Esophagus squamous epithelium (tissue), 5 donors: Measurements from ENCODE around the gene GPR156. TPM values are rescaled to one million over a fixed set of nuclear protein-coding genes. Genes with fewer than 3 reads are reported as not detected.

Experiments
- DNase-seq: peaks from one replicate; lab custom pipeline; 2025; lab: John Stamatoyannopoulos, UW
- H3K27ac ChIP-seq, 4 donors: fragments of 200-600 bp; sonication (generic); one replicate each; pipeline ENCODE4 v1.5.1; 2016 to 2019; ENCODE audit warnings: mild to moderate bottlenecking in 1 of 4
- H3K27me3 ChIP-seq, 4 donors: fragments of 200-600 bp; sonication (generic); 1 replicate in 3 of 4; 2 replicates in 1 of 4; pipeline versions ENCODE4 v1.5.1 to v1.6.0; 2017 to 2021; ENCODE audit warnings: antibody characterized with exemption in 1 of 4
- H3K36me3 ChIP-seq, 3 donors: fragments of 200-600 bp; sonication (generic); one replicate each; pipeline ENCODE4 v1.5.1; 2016 to 2019
- H3K4me1 ChIP-seq, 3 donors: fragments of 200-600 bp; sonication (generic); one replicate each; pipeline ENCODE4 v1.5.1; 2017 to 2019
- H3K4me3 ChIP-seq, 4 donors: fragments of 200-600 bp; sonication (generic); 1 replicate in 3 of 4; 2 replicates in 1 of 4; pipeline ENCODE4 v1.5.1; 2016 to 2019; ENCODE audit warnings: mild to moderate bottlenecking in 2 of 4, moderate library complexity in 1 of 4
- H3K9me3 ChIP-seq, 3 donors: fragments of 200-600 bp; sonication (generic); one replicate each; pipeline ENCODE4 v1.5.1; 2016 to 2019
- POLR2A ChIP-seq, 4 donors: fragments of 450-650 bp; IDR thresholded peaks; one replicate each; pipeline ENCODE4 v1.6.1; 2017; ENCODE audit warnings: antibody characterized with exemption in 4 of 4, mild to moderate bottlenecking in 4 of 4, moderate library complexity in 3 of 4
- WGBS, 2 donors: methylation state at CpG; one replicate each; pipeline ENCODE4 v1.1.5; 2018; 5-methylcytosine and 5-hydroxymethylcytosine counted together
- intact Hi-C: fragments of 100-400 bp; cut with DNase I; formaldehyde crosslinking; loops from one replicate; pipeline ENCODE4 v1.15.0; 2022
- total RNA-seq, 4 donors: library from RNA; depleted of rRNA; stranded (reverse); fragments of >200 nt; gene quantifications; one replicate each; pipeline ENCODE4 v1.1.0, GENCODE V29; 2016
- TF ChIP-seq, protein P1 (sequence below), 6 experiments: fragments of 450-650 bp in 4 of 6; fragments of 200-600 bp in 2 of 6; sonication (generic) in 2 of 6; IDR thresholded peaks; one replicate each; pipeline ENCODE4 v1.5.1; 2016 to 2019; ENCODE audit warnings: antibody characterized with exemption in 6 of 6, mild to moderate bottlenecking in 4 of 6, moderate library complexity in 4 of 6
- donor health status: DM: yes; HTN: yes; CAD: no.

GPR156 gene
- total RNA-seq, 4 donors from 2014 or later, result 0.19 to 0.94 (median 0.57) TPM; not detected in 1

DNA sequence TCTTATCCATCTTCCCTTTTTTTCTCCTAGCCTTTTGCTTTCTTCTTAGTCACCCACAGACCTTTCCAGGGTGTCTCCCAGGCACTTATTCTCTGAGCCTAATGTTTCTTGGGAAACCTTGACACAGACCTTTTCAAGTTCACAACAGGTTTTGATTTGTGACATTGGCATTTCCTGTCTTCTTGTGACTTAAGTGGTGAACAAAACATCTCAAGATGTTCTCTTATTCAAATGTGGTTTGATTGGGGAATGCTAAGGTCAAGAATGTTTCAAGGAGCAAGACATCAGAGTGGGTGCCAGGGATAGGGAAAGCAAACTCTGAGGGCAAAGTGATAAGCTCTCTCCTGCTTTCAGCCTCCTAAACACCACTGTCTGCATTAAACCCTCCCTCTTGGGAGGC, 122.6 kb downstream of the GPR156 start:
- no peaks in the 10 kb centered on the region for H3K9me3 ChIP-seq
- no peak overlapping the region for H3K4me3 ChIP-seq
- DNase-seq, result no peak
- intact Hi-C loops, result no loop called here
- no peaks in the 10 kb centered on the region for H3K27me3 ChIP-seq
- no peaks in the 10 kb centered on the region for H3K36me3 ChIP-seq
- TF ChIP-seq, protein P1, sequence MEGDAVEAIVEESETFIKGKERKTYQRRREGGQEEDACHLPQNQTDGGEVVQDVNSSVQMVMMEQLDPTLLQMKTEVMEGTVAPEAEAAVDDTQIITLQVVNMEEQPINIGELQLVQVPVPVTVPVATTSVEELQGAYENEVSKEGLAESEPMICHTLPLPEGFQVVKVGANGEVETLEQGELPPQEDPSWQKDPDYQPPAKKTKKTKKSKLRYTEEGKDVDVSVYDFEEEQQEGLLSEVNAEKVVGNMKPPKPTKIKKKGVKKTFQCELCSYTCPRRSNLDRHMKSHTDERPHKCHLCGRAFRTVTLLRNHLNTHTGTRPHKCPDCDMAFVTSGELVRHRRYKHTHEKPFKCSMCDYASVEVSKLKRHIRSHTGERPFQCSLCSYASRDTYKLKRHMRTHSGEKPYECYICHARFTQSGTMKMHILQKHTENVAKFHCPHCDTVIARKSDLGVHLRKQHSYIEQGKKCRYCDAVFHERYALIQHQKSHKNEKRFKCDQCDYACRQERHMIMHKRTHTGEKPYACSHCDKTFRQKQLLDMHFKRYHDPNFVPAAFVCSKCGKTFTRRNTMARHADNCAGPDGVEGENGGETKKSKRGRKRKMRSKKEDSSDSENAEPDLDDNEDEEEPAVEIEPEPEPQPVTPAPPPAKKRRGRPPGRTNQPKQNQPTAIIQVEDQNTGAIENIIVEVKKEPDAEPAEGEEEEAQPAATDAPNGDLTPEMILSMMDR (IDR thresholded peaks at IDR 0.05), result no peak
- no peak for TF ChIP-seq POLR2A (IDR thresholded peaks at IDR 0.05)
- H3K4me1 ChIP-seq, result peaks cover 11 to 21% (median 12%) of the 10 kb centered on the region in 3 donors
- no peak overlapping the region for H3K27ac ChIP-seq

DNA sequence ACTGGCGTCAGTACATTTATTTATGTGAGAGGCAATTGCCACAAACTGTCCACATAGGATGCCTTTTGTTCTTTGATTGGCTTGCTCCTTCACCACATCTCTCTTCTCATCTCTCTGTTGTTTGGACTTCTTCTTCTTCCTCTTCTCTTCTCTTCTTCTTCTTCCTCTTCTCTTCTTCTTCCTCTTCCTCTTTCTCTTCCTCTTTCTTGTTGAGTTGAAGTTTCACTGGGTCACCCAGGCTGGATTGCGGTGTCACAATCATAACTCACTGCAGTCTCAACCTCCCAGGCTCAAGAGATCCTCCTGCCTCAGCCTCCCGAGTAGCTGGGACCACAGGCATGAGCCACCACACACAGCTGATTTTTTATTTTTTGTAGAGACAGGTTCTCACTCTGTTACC, 123.1 kb downstream of the GPR156 start:
- H3K9me3 ChIP-seq, result no peaks in the 10 kb centered on the region
- TF ChIP-seq POLR2A (IDR thresholded peaks at IDR 0.05), result no peak
- TF ChIP-seq, protein P1 (IDR thresholded peaks at IDR 0.05), result no peak
- WGBS, 2 donors, result 86 to 90% methylated on average over 3 of the region's 3 CpGs
- no peak overlapping the region for H3K4me3 ChIP-seq
- H3K4me1 ChIP-seq, result peaks cover 11 to 21% (median 12%) of the 10 kb centered on the region in 3 donors
- H3K36me3 ChIP-seq, result no peaks in the 10 kb centered on the region
- no peaks in the 10 kb centered on the region for H3K27me3 ChIP-seq
- H3K27ac ChIP-seq, result no peak overlapping the region
- DNase-seq, result no peak
- intact Hi-C loops, result no loop called here

DNA sequence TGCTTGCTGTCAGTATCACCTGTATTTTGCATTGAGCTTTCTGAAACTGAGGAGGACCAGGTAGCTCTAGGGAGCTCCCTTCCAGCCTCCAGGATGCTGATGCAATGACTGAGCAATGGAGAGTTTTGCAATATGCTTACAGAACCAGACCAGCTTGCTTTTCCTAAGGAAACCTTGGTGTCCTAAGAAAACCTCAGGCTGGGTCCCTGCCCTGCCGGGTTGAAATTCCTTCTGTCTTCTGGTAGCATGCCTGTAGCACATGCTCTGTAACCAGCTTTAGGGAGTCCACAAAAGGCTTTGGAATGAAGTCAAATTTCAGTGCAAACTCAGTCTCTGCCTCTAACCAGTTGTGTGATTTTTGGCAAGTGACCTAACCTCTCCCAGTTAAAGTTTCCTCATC, 125.0 kb downstream of the GPR156 start:
- Histone ChIP-seq H3K36me3 (no peaks in the 10 kb centered on the region), H3K9me3 (peaks cover 0 to 6% (median 5%) of the 10 kb centered on the region in 3 donors), H3K27ac (peak overlapping the region in 3 of 4 donors; percentile 30 to 68 (median 55)), H3K27me3 (no peaks in the 10 kb centered on the region), H3K4me1 (peaks cover 11 to 21% (median 12%) of the 10 kb centered on the region in 3 donors), H3K4me3 (no peak overlapping the region)
- no peak for TF ChIP-seq POLR2A (IDR thresholded peaks at IDR 0.05)
- TF ChIP-seq, protein P1 (IDR thresholded peaks at IDR 0.05), result no peak
- peak; percentile 4 for DNase-seq
- intact Hi-C loops, result no loop called here
- 13% methylated on average over 1 of the region's 1 CpG; no CpG with 5 or more reads in 1 of the 2 donors for WGBS, 2 donors

DNA sequence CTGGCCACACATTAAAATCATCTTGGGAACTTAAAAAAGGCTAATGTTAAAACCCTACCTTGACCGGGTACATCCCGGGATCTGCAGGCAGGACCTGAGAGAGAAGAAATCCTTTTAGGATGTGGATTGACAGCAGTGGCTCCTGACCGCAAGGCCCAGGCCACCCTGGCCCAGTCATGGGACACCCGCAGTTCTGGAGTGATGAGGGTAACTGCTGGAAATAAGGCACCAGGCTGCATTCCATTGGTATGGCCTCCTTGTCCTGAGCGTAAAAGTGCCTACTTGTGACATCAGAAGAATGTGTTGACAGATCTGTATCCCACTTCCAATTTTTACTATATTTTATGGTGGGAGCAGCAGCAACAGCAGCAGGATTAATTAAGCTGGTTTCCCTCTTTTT, 127.3 kb downstream of the GPR156 start:
- H3K36me3 ChIP-seq, result no peaks in the 10 kb centered on the region
- no peaks in the 10 kb centered on the region for H3K27me3 ChIP-seq
- no peak for DNase-seq
- no peak overlapping the region for H3K4me3 ChIP-seq
- TF ChIP-seq, protein P1 (IDR thresholded peaks at IDR 0.05), result no peak
- no peak for TF ChIP-seq POLR2A (IDR thresholded peaks at IDR 0.05)
- no peak overlapping the region for H3K27ac ChIP-seq
- intact Hi-C loops, result no loop called here
- H3K4me1 ChIP-seq, result peaks cover 11 to 31% (median 22%) of the 10 kb centered on the region in 3 donors
- H3K9me3 ChIP-seq, result peaks cover 0 to 19% (median 12%) of the 10 kb centered on the region in 3 donors
- 70 to 97% methylated on average over 1 to 4 of the region's 5 CpGs for WGBS, 2 donors

DNA sequence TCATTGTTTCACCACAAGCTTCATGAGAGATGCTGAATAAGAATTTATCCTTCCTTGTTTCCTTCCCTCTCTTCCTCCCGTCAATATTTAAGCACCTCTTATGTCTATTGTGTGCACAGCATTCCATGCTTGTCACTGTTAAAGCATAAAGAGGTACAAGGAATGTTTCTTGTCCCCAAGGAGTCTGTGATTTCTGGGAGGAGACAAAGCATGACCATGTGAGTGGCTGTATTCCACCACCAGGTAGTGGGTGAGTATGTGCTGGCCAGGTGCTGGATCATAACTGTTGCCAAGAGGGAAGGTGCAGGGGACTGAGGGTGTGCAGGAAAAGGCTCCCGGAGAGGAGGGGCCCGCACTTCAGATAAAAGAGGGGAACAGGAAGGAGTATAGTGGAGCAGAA, 127.9 kb downstream of the GPR156 start:
- peaks cover 0 to 19% (median 12%) of the 10 kb centered on the region in 3 donors for H3K9me3 ChIP-seq
- no peak for DNase-seq
- H3K27me3 ChIP-seq, result no peaks in the 10 kb centered on the region
- H3K4me1 ChIP-seq, result peaks cover 11 to 31% (median 22%) of the 10 kb centered on the region in 3 donors
- no peak overlapping the region for H3K4me3 ChIP-seq
- no peak overlapping the region for H3K27ac ChIP-seq
- TF ChIP-seq POLR2A (IDR thresholded peaks at IDR 0.05), result no peak
- TF ChIP-seq, protein P1 (IDR thresholded peaks at IDR 0.05), result no peak
- WGBS, 2 donors, result 63 to 75% methylated on average over 3 of the region's 3 CpGs
- intact Hi-C loops, result no loop called here
- H3K36me3 ChIP-seq, result no peaks in the 10 kb centered on the region
